ENCODE results near the gene SRM.
"Not testable (repeated sequence)": the region's sequence is repeated elsewhere in the genome, so short reads cannot be mapped to it uniquely, and the experiment has no call there.

The SRM gene

GRCh38 chr1:11044849-11045427, 14.9 kb downstream of the SRM start:
- no peak for DNase-seq (ENCODE audit: low read depth, low spot score)

GRCh38 chr1:11044086-11044848, 15.6 kb downstream of the SRM start:
- no peak for DNase-seq (ENCODE audit: low read depth, low spot score)

- DNase-seq (ENCODE audit: low read depth, low spot score) = no peak
Observed at GRCh38 chr1:11042995-11043874, 16.6 kb downstream of the SRM start.

- no peak for DNase-seq (ENCODE audit: low read depth, low spot score)
Observed at GRCh38 chr1:11042065-11042464, 17.8 kb downstream of the SRM start.

GRCh38 chr1:11041048-11041447, 18.8 kb downstream of the SRM start:
- DNase-seq (ENCODE audit: low read depth, low spot score) = no peak

GRCh38 chr1:11040105-11040429, 19.8 kb downstream of the SRM start:
- DNase-seq (ENCODE audit: low read depth, low spot score) = not testable (repeated sequence)

GRCh38 chr1:11039351-11040104, 20.3 kb downstream of the SRM start:
- no peak for DNase-seq (ENCODE audit: low read depth, low spot score)

GRCh38 chr1:11037740-11038182, 22.1 kb downstream of the SRM start:
- DNase-seq (ENCODE audit: low read depth, low spot score) = peak; percentile 75

GRCh38 chr1:11037019-11037739, 22.6 kb downstream of the SRM start:
- DNase-seq (ENCODE audit: low read depth, low spot score) = not testable (repeated sequence)

GRCh38 chr1:11031624-11032262, 28.1 kb downstream of the SRM start:
- DNase-seq (ENCODE audit: low read depth, low spot score) = no peak

GRCh38 chr1:11030865-11031264, 29.0 kb downstream of the SRM start:
- DNase-seq (ENCODE audit: low read depth, low spot score) = no peak

- DNase-seq (ENCODE audit: low read depth, low spot score) = no peak
Observed at GRCh38 chr1:11028018-11028417, 31.8 kb downstream of the SRM start.

- DNase-seq (ENCODE audit: low read depth, low spot score) = no peak
Observed at GRCh38 chr1:11027316-11027715, 32.5 kb downstream of the SRM start.

GRCh38 chr1:11026903-11027302, 32.9 kb downstream of the SRM start:
- no peak for DNase-seq (ENCODE audit: low read depth, low spot score)

GRCh38 chr1:11026052-11026451, 33.8 kb downstream of the SRM start:
- no peak for DNase-seq (ENCODE audit: low read depth, low spot score)

- DNase-seq (ENCODE audit: low read depth, low spot score) = no peak
Observed at GRCh38 chr1:11025618-11026017, 34.2 kb downstream of the SRM start.

GRCh38 chr1:11024874-11025203, 35.0 kb downstream of the SRM start:
- DNase-seq (ENCODE audit: low read depth, low spot score) = no peak

- no peak for DNase-seq (ENCODE audit: low read depth, low spot score)
Observed at GRCh38 chr1:11024154-11024873, 35.5 kb downstream of the SRM start.

GRCh38 chr1:11023201-11023600, 36.6 kb downstream of the SRM start:
- DNase-seq (ENCODE audit: low read depth, low spot score) = no peak

- no peak for DNase-seq (ENCODE audit: low read depth, low spot score)
Observed at GRCh38 chr1:11019971-11020370, 39.8 kb downstream of the SRM start.
